Measurements from ENCODE around the gene FAM107B.

The FAM107B gene

DNA sequence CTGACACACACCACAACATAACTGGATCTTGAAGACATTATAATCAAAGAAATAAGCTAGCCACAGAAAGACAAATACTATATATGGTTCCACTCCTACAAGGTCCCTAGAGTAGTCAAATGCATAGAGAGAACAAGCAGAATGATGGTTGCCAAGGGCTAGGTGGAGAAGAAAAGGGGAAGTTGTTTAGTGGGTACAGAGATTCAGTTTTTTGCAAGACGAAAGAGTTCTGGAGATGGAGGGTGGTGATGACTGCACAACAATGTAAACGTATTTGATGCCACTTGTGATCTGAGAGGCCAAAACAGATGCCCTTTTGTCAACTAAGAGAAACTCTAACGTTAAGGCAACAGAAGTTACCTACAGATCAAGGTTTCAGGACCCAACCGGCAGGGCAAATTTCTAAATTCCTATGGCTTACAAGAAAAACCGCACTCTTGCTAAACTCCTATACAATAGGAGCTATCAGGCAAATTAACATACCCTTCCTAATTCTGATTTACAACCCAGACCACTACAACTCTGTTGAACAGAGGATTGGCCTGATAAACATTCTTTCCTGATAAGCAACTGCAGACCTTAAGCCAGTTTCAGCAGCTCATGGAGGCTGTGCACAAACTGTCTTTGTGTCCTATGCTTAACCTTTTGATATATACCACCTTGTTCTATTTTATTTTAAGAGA lies 69.0 kb downstream of the FAM107B start:
- TF ChIP-seq EP300 (IDR thresholded peaks at IDR 0.05; ENCODE audit: borderline replicate concordance) (no peak), CEBPB (IDR thresholded peaks at IDR 0.05) (no peak), CREB1 (IDR thresholded peaks at IDR 0.05; ENCODE audit: low read depth) (no peak), NFIC (IDR thresholded peaks at IDR 0.05) (no peak), TEAD4 (IDR thresholded peaks at IDR 0.05) (no peak), YY1 (IDR thresholded peaks at IDR 0.05; ENCODE audit: low read depth) (no peak), ZBTB7A (IDR thresholded peaks at IDR 0.05; ENCODE audit: low read depth) (no peak), FOXM1 (IDR thresholded peaks at IDR 0.05; ENCODE audit: borderline replicate concordance, low read depth) (no peak), RAD21 (IDR thresholded peaks at IDR 0.05; ENCODE audit: low read depth) (no peak), TCF12 (IDR thresholded peaks at IDR 0.05; ENCODE audit: low read depth) (no peak), TAF1 (IDR thresholded peaks at IDR 0.05; ENCODE audit: low read depth) (no peak), EGR1 (IDR thresholded peaks at IDR 0.05) (no peak)
- TF ChIP-seq, protein P1, sequence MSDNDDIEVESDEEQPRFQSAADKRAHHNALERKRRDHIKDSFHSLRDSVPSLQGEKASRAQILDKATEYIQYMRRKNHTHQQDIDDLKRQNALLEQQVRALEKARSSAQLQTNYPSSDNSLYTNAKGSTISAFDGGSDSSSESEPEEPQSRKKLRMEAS (IDR thresholded peaks at IDR 0.05), result no peak
- TF ChIP-seq, protein P2, sequence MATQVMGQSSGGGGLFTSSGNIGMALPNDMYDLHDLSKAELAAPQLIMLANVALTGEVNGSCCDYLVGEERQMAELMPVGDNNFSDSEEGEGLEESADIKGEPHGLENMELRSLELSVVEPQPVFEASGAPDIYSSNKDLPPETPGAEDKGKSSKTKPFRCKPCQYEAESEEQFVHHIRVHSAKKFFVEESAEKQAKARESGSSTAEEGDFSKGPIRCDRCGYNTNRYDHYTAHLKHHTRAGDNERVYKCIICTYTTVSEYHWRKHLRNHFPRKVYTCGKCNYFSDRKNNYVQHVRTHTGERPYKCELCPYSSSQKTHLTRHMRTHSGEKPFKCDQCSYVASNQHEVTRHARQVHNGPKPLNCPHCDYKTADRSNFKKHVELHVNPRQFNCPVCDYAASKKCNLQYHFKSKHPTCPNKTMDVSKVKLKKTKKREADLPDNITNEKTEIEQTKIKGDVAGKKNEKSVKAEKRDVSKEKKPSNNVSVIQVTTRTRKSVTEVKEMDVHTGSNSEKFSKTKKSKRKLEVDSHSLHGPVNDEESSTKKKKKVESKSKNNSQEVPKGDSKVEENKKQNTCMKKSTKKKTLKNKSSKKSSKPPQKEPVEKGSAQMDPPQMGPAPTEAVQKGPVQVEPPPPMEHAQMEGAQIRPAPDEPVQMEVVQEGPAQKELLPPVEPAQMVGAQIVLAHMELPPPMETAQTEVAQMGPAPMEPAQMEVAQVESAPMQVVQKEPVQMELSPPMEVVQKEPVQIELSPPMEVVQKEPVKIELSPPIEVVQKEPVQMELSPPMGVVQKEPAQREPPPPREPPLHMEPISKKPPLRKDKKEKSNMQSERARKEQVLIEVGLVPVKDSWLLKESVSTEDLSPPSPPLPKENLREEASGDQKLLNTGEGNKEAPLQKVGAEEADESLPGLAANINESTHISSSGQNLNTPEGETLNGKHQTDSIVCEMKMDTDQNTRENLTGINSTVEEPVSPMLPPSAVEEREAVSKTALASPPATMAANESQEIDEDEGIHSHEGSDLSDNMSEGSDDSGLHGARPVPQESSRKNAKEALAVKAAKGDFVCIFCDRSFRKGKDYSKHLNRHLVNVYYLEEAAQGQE (IDR thresholded peaks at IDR 0.05; ENCODE audit: low read depth), result no peak
- TF ChIP-seq, protein P3, sequence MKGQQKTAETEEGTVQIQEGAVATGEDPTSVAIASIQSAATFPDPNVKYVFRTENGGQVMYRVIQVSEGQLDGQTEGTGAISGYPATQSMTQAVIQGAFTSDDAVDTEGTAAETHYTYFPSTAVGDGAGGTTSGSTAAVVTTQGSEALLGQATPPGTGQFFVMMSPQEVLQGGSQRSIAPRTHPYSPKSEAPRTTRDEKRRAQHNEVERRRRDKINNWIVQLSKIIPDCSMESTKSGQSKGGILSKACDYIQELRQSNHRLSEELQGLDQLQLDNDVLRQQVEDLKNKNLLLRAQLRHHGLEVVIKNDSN (IDR thresholded peaks at IDR 0.05), result no peak

DNA sequence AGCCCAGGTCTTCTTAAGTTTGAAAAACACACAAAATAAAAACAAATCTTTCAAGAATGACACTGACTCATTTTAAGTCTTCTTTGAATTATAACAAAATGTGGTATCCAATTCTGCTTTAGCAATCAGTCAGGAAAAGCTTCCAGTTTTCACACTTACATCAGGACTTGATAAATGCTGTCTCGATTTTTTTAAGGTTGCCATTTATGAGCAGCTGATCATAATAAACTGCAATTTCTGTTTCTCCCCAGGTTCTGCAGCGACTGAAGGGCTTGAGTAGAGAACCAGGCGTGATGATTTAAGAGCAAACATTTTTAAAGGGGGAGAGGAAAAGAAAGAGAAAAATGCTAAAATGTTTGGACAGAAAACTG lies 71.1 kb downstream of the FAM107B start:
- TF ChIP-seq, protein P3 (IDR thresholded peaks at IDR 0.05), result no peak
- no peak for TF ChIP-seq CREB1 (IDR thresholded peaks at IDR 0.05; ENCODE audit: low read depth)
- TF ChIP-seq, protein P2 (IDR thresholded peaks at IDR 0.05; ENCODE audit: low read depth), result no peak
- no peak for TF ChIP-seq NFIC (IDR thresholded peaks at IDR 0.05)
- TF ChIP-seq YY1 (IDR thresholded peaks at IDR 0.05; ENCODE audit: low read depth), result no peak
- TF ChIP-seq, protein P1 (IDR thresholded peaks at IDR 0.05), result no peak
- no peak for TF ChIP-seq CEBPB (IDR thresholded peaks at IDR 0.05)
- TF ChIP-seq ZBTB7A (IDR thresholded peaks at IDR 0.05; ENCODE audit: low read depth), result no peak

DNA sequence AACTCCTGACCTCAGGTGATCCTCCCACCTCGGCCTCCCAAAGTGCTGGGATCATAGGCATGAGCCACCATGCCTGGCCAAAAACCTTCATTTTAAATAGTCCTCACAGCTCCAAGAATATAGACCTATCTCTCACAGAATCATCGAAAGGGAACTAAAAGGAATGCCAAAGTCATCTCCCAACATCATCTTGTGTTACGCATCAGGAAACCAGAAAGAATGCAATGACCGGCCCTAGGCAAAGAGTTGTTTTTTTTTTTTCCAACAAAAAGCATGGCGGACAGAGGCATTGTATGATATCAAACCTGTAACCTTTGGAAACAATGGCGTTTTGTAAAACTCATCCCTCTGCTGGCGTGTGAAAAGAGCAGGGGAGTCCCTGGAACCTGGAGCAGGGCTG lies 73.2 kb downstream of the FAM107B start:
- TF ChIP-seq, protein P1 (IDR thresholded peaks at IDR 0.05), result no peak
- TF ChIP-seq EGR1 (IDR thresholded peaks at IDR 0.05), result no peak
- no peak for TF ChIP-seq CEBPB (IDR thresholded peaks at IDR 0.05)
- no peak for TF ChIP-seq TEAD4 (IDR thresholded peaks at IDR 0.05)
- no peak for TF ChIP-seq ZBTB7A (IDR thresholded peaks at IDR 0.05; ENCODE audit: low read depth)
- TF ChIP-seq, protein P3 (IDR thresholded peaks at IDR 0.05), result no peak
- TF ChIP-seq, protein P2 (IDR thresholded peaks at IDR 0.05; ENCODE audit: low read depth), result no peak
- TF ChIP-seq RAD21 (IDR thresholded peaks at IDR 0.05; ENCODE audit: low read depth), result no peak
- no peak for TF ChIP-seq YY1 (IDR thresholded peaks at IDR 0.05; ENCODE audit: low read depth)
- TF ChIP-seq TCF12 (IDR thresholded peaks at IDR 0.05; ENCODE audit: low read depth), result no peak
- TF ChIP-seq NFIC (IDR thresholded peaks at IDR 0.05), result no peak
- TF ChIP-seq CREB1 (IDR thresholded peaks at IDR 0.05; ENCODE audit: low read depth), result no peak
- TF ChIP-seq FOXM1 (IDR thresholded peaks at IDR 0.05; ENCODE audit: borderline replicate concordance, low read depth), result no peak
- no peak for TF ChIP-seq EP300 (IDR thresholded peaks at IDR 0.05; ENCODE audit: borderline replicate concordance)
